HCT116 (cell line): ENCODE data around the gene OPN3. TPM values are rescaled to one million over a fixed set of nuclear protein-coding genes. Genes with fewer than 3 reads are reported as not detected.

Experiments
- ATAC-seq: fragments of 200-7000 bp; cut with Tn5 transposase; 2 replicates; pipeline ENCODE4 v1.9.1; 2020; ENCODE audit warnings: mild to moderate bottlenecking, moderate library complexity
- BruUV-seq: library from RNA; stranded (reverse); fragments of 400-500 nt; replicated peaks from 2 replicates; lab custom pipeline; 2021; lab: Mats Ljungman, UMichigan
- CTCF ChIA-PET: fragments of 300-600 bp; sonication (Branson Sonifier 250); formaldehyde crosslinking; loops from one replicate; lab custom pipeline; 2021; ENCODE audit warnings: antibody characterized with exemption; lab: Charles Lee
- POLR2A ChIA-PET: fragments of 300-600, 350-600 bp; sonication (Branson Sonifier 250); formaldehyde crosslinking; loops from one replicate; lab custom pipeline; 2021; ENCODE audit warnings: antibody characterized with exemption; lab: Charles Lee
- RAD21 ChIA-PET, 2 experiments: fragments of 300-600 bp; sonication (Branson Sonifier 250); formaldehyde crosslinking; loops; one replicate each; lab custom pipeline; 2023; ENCODE audit warnings: low total read pairs in 2 of 2; ENCODE audit not compliant: uncharacterized antibody in 2 of 2, unreplicated experiment in 2 of 2, low non-redundant PET in 1 of 2; lab: Charles Lee
- DNase-seq: peaks from one replicate; pipeline ENCODE4 v3.0.0-alpha.2; 2010; ENCODE audit warnings: low read depth, low spot score
- H2AFZ ChIP-seq: fragments of 200-600 bp; shearing (Covaris generic), sonication (generic); 2 replicates; pipeline ENCODE4 v1.6.1; 2017; ENCODE audit warnings: low read depth, mixed run types, mixed read lengths, antibody characterized with exemption, low read length; ENCODE audit not compliant: poor library complexity, severe bottlenecking
- H3K27ac ChIP-seq: 2 replicates; pipeline ENCODE4 v1.5.1; 2012; ENCODE audit warnings: low read depth, low read length
- H3K27me3 ChIP-seq: fragments of 200-600 bp; sonication (generic); 2 replicates; pipeline ENCODE4 v1.6.1; 2016; ENCODE audit warnings: mixed run types, low read length, mixed read lengths; ENCODE audit not compliant: insufficient read depth
- H3K36me3 ChIP-seq, 2 experiments: fragments of 200-500 bp in 1 of 2; fragments of 200-600 bp in 1 of 2; sonication (Bioruptor generic) in 1 of 2; sonication (generic) in 1 of 2; 2 replicates each; pipeline versions ENCODE4 v1.5.1 to v1.6.1; 2014 to 2016; ENCODE audit warnings: low read length in 2 of 2, inconsistent platforms in 1 of 2, mixed read lengths in 1 of 2, mixed run types in 1 of 2; ENCODE audit not compliant: insufficient read depth in 2 of 2, control insufficient read depth in 1 of 2
- H3K4me1 ChIP-seq, 2 experiments: fragments of 200-600 bp in 1 of 2; sonication (generic) in 1 of 2; 2 replicates each; pipeline versions ENCODE4 v1.5.1 to v1.6.1; 2012 to 2017; ENCODE audit warnings: low read length in 2 of 2, inconsistent platforms in 1 of 2, mild to moderate bottlenecking in 1 of 2, mixed read lengths in 1 of 2, mixed run types in 1 of 2, moderate library complexity in 1 of 2; ENCODE audit not compliant: insufficient read depth in 2 of 2, control insufficient read depth in 1 of 2
- H3K4me2 ChIP-seq: fragments of 200-600 bp; sonication (generic); 2 replicates; pipeline ENCODE4 v1.6.1; 2017; ENCODE audit warnings: mixed run types, low read length, mixed read lengths
- H3K4me3 ChIP-seq, 2 experiments: fragments of 200-600 bp in 1 of 2; sonication (generic) in 1 of 2; replicated peaks in 1 of 2; 2 replicates each; pipeline ENCODE4 v1.5.1; 2011 to 2016; ENCODE audit warnings: low read length in 2 of 2, control low read depth in 1 of 2, low read depth in 1 of 2, mild to moderate bottlenecking in 1 of 2, mixed read lengths in 1 of 2, mixed run types in 1 of 2
- H3K79me2 ChIP-seq: fragments of 200-600 bp; sonication (generic); 2 replicates; pipeline ENCODE4 v1.6.1; 2017; ENCODE audit warnings: mild to moderate bottlenecking, mixed run types, low read length, moderate library complexity, mixed read lengths; ENCODE audit not compliant: insufficient read depth
- H3K9ac ChIP-seq: fragments of 200-600 bp; sonication (generic); 2 replicates; pipeline ENCODE4 v1.6.1; 2016; ENCODE audit warnings: low read length, mixed read lengths
- H3K9me2 ChIP-seq: fragments of 200-600 bp; sonication (generic), shearing (Covaris generic); 2 replicates; pipeline ENCODE4 v1.6.1; 2017; ENCODE audit warnings: mixed run types, mild to moderate bottlenecking, moderate library complexity; ENCODE audit not compliant: insufficient read depth
- H3K9me3 ChIP-seq, 2 experiments: fragments of 200-500 bp in 1 of 2; fragments of 200-600 bp in 1 of 2; sonication (Bioruptor generic) in 1 of 2; sonication (generic) in 1 of 2; 2 replicates each; pipeline ENCODE4 v1.6.1; 2014 to 2017; ENCODE audit warnings: low read length in 2 of 2, mixed read lengths in 2 of 2, inconsistent platforms in 1 of 2, low read depth in 1 of 2, mild to moderate bottlenecking in 1 of 2, mixed run types in 1 of 2, moderate library complexity in 1 of 2; ENCODE audit not compliant: control insufficient read depth in 1 of 2, insufficient read depth in 1 of 2
- H4K20me1 ChIP-seq: fragments of 200-600 bp; sonication (generic), shearing (Covaris generic); 2 replicates; pipeline ENCODE4 v1.6.1; 2017; ENCODE audit warnings: mixed run types, mild to moderate bottlenecking, moderate library complexity; ENCODE audit not compliant: insufficient read depth
- ATF3 ChIP-seq: IDR thresholded peaks from 2 replicates; pipeline ENCODE4 v1.6.1; 2012
- CBX3 ChIP-seq: IDR thresholded peaks from 2 replicates; pipeline ENCODE4 v1.6.1; 2012; ENCODE audit warnings: low read depth
- EGR1 ChIP-seq: IDR thresholded peaks from 2 replicates; pipeline ENCODE4 v1.6.1; 2012; ENCODE audit warnings: low read depth
- EZH2 ChIP-seq: fragments of 200-600 bp; sonication (generic); IDR thresholded peaks from 2 replicates; pipeline ENCODE4 v1.6.1; 2017; ENCODE audit warnings: antibody characterized with exemption, mixed run types
- EZH2phosphoT487 ChIP-seq: fragments of 200-600 bp; IDR thresholded peaks from 2 replicates; pipeline ENCODE4 v1.6.1; 2018; ENCODE audit warnings: antibody characterized with exemption, borderline replicate concordance
- FOSL1 ChIP-seq: IDR thresholded peaks from 2 replicates; pipeline ENCODE4 v1.6.1; 2012; ENCODE audit warnings: low read depth
- JUND ChIP-seq: IDR thresholded peaks from 2 replicates; pipeline ENCODE4 v1.6.1; 2012
- POLR2A ChIP-seq: IDR thresholded peaks from 2 replicates; pipeline ENCODE4 v1.7.0; 2011; ENCODE audit warnings: borderline replicate concordance; ENCODE audit not compliant: insufficient read depth, insufficient read length; ENCODE audit errors: extremely low read depth
- SIN3A ChIP-seq: IDR thresholded peaks from 2 replicates; pipeline ENCODE4 v1.6.1; 2012; ENCODE audit warnings: low read depth
- SRF ChIP-seq: IDR thresholded peaks from 2 replicates; pipeline ENCODE4 v1.6.1; 2012; ENCODE audit warnings: low read depth
- TCF7L2 ChIP-seq: IDR thresholded peaks from 2 replicates; pipeline ENCODE4 v1.7.0; 2011; ENCODE audit warnings: borderline replicate concordance, inconsistent platforms; ENCODE audit not compliant: insufficient read depth, insufficient read length; ENCODE audit errors: extremely low read depth
- YY1 ChIP-seq: IDR thresholded peaks from 2 replicates; pipeline ENCODE4 v1.6.1; 2011; ENCODE audit warnings: low read length, low read depth, moderate library complexity, mild to moderate bottlenecking; ENCODE audit not compliant: insufficient replicate concordance; ENCODE audit errors: extremely low read depth
- ZFX ChIP-seq: fragments of 450-650 bp; IDR thresholded peaks from 2 replicates; pipeline ENCODE4 v1.6.1; 2017
- intact Hi-C: fragments of 100-400 bp; cut with micrococcal nuclease; formaldehyde crosslinking; loops from 2 replicates; pipeline ENCODE4 v1.10.0; 2022
- total RNA-seq: library from RNA; stranded (reverse); gene quantifications from one replicate; pipeline ENCODE4 v1.2.1, GENCODE V29; 2021; ENCODE audit not compliant: unreplicated experiment
- TF ChIP-seq, protein P1 (sequence below): IDR thresholded peaks from 2 replicates; pipeline ENCODE4 v1.6.1; 2011; ENCODE audit warnings: mild to moderate bottlenecking, low read length, moderate library complexity; ENCODE audit not compliant: insufficient replicate concordance; ENCODE audit errors: extremely low read depth

The OPN3 gene
- total RNA-seq, 1 experiment from 2014 or later, result 6.1 TPM

DNA sequence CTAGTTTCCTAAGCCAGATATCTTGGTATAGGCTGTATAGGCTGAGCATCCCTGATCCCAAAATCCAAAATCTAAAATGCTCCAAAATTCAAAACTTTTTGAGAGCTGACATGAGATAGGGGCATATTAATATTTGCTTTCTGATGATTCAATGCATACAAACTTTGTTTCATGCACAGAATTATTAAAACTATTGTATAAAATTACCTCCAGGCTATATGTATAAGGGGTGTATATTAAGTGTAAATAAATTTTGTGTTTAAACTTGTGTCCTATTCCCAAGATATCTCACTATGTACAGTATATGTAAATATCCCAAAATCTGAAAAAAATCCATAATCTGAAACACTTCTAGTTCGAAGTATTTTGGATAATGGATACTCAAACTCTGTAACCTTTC, 14.5 kb upstream of the OPN3 start:
- no peaks in the 10 kb centered on the region for H3K4me1 ChIP-seq
- CTCF ChIA-PET, result no interaction called here
- no peak overlapping the region for H3K27ac ChIP-seq
- no TSS peak for BruUV-seq
- no peak for ATAC-seq
- no peaks in the 10 kb centered on the region for H3K9me3 ChIP-seq
- H3K36me3 ChIP-seq, result no peaks in the 10 kb centered on the region
- H4K20me1 ChIP-seq, result no peaks in the 10 kb centered on the region
- H3K79me2 ChIP-seq, result no peaks in the 10 kb centered on the region
- no peak overlapping the region for H3K4me2 ChIP-seq
- no peaks in the 10 kb centered on the region for H3K9me2 ChIP-seq
- POLR2A ChIA-PET, result no interaction called here
- H2AFZ ChIP-seq, result no peak overlapping the region
- DNase-seq, result no peak
- RAD21 ChIA-PET, result no interaction called here
- intact Hi-C loops, result no loop called here
- H3K4me3 ChIP-seq, result no peak overlapping the region
- TF ChIP-seq ZFX (no peak), FOSL1 (no peak), JUND (no peak), SIN3A (no peak), EGR1 (no peak), POLR2A (no peak), EZH2phosphoT487 (no peak), YY1 (no peak), EZH2 (no peak), CBX3 (no peak), TCF7L2 (no peak), SRF (no peak), ATF3 (no peak)
- TF ChIP-seq, protein P1, sequence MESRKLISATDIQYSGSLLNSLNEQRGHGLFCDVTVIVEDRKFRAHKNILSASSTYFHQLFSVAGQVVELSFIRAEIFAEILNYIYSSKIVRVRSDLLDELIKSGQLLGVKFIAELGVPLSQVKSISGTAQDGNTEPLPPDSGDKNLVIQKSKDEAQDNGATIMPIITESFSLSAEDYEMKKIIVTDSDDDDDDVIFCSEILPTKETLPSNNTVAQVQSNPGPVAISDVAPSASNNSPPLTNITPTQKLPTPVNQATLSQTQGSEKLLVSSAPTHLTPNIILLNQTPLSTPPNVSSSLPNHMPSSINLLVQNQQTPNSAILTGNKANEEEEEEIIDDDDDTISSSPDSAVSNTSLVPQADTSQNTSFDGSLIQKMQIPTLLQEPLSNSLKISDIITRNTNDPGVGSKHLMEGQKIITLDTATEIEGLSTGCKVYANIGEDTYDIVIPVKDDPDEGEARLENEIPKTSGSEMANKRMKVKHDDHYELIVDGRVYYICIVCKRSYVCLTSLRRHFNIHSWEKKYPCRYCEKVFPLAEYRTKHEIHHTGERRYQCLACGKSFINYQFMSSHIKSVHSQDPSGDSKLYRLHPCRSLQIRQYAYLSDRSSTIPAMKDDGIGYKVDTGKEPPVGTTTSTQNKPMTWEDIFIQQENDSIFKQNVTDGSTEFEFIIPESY, result no peak
- H3K27me3 ChIP-seq, result no peaks in the 10 kb centered on the region
- no peak overlapping the region for H3K9ac ChIP-seq
